NCI-H2171 (cell line): ENCODE data around the gene RAD51.

Experiments
- DNase-seq: peaks from one replicate; lab custom pipeline; 2025; lab: John Stamatoyannopoulos, UW

Gene RAD51

GRCh38 chr15:40762919-40763800 lies 68.2 kb downstream of the RAD51 start:
- DNase-seq, result no peak

GRCh38 chr15:40763801-40764628 lies 69.0 kb downstream of the RAD51 start, which contains the start of gene GCHFR:
Gene GCHFR, plus strand, starts transcription at chr15:40764068. Its CDS starts 113 bp downstream, at chr15:40764181.
- no peak for DNase-seq

GRCh38 chr15:40764629-40765103 lies 69.7 kb downstream of the RAD51 start:
- DNase-seq, result no peak

GRCh38 chr15:40766194-40766815 lies 71.3 kb downstream of the RAD51 start:
- no peak for DNase-seq

GRCh38 chr15:40766906-40767837 lies 72.2 kb downstream of the RAD51 start:
- DNase-seq, result no peak

GRCh38 chr15:40767838-40768500 lies 73.0 kb downstream of the RAD51 start:
- DNase-seq, result no peak

GRCh38 chr15:40768521-40769273 lies 73.7 kb downstream of the RAD51 start:
- no peak for DNase-seq

- peak; percentile 74 for DNase-seq
Measured at GRCh38 chr15:40769274-40770146, 74.5 kb downstream of the RAD51 start, which contains the start of gene C15orf62. Gene C15orf62, plus strand, starts transcription at chr15:40769980. Its CDS starts 516 bp downstream, at chr15:40770496.

- peak; percentile 45 for DNase-seq
Measured at GRCh38 chr15:40770147-40770721, 75.3 kb downstream of the RAD51 start.

- DNase-seq, result no peak
Measured at GRCh38 chr15:40771242-40771641, 76.3 kb downstream of the RAD51 start.

- no peak for DNase-seq
Measured at GRCh38 chr15:40772014-40772413, 77.0 kb downstream of the RAD51 start.

GRCh38 chr15:40773496-40773895 lies 78.5 kb downstream of the RAD51 start:
- DNase-seq, result no peak

- DNase-seq, result no peak
Measured at GRCh38 chr15:40773902-40774301, 78.9 kb downstream of the RAD51 start.

GRCh38 chr15:40775007-40775406 lies 80.0 kb downstream of the RAD51 start:
- no peak for DNase-seq

- no peak for DNase-seq
Measured at GRCh38 chr15:40775740-40776536, 81.0 kb downstream of the RAD51 start.

- no peak for DNase-seq
Measured at GRCh38 chr15:40776537-40777141, 81.7 kb downstream of the RAD51 start.
